Activated naive CD4-positive, alpha-beta T cell treated with anti-CD3 and anti-CD28 coated beads for 36 hours (primary cell): ENCODE data around the gene KCNAB1. TPM values are rescaled to one million over a fixed set of nuclear protein-coding genes. Genes with fewer than 3 reads are reported as not detected.

Source experiments
- CTCF ChIA-PET: fragments of 350-600 bp; sonication (Branson Sonifier 250); formaldehyde crosslinking; loops from one replicate; lab custom pipeline; 2021; ENCODE audit warnings: antibody characterized with exemption; lab: Charles Lee
- DNase-seq: peaks from one replicate; pipeline ENCODE4 v3.0.0-alpha.2; 2020
- H3K27ac Mint-ChIP-seq: one replicate; pipeline ENCODE4 v1.8.0; 2021; ENCODE audit warnings: mild to moderate bottlenecking, mixed read lengths
- H3K27me3 Mint-ChIP-seq: one replicate; pipeline ENCODE4 v1.8.0; 2021; ENCODE audit warnings: low read depth, mixed read lengths
- H3K36me3 Mint-ChIP-seq: one replicate; pipeline ENCODE4 v1.8.0; 2021; ENCODE audit warnings: low read depth, mixed read lengths
- H3K4me1 Mint-ChIP-seq: one replicate; pipeline ENCODE4 v1.8.0; 2021; ENCODE audit warnings: low read depth, mixed read lengths
- H3K4me3 Mint-ChIP-seq: one replicate; pipeline ENCODE4 v1.8.0; 2021; ENCODE audit warnings: mild to moderate bottlenecking, moderate library complexity, mixed read lengths
- H3K9me3 Mint-ChIP-seq: one replicate; pipeline ENCODE4 v1.8.0; 2021; ENCODE audit warnings: mixed read lengths
- intact Hi-C: fragments of 100-400 bp; cut with micrococcal nuclease; formaldehyde crosslinking; loops from one replicate; pipeline ENCODE4 v1.15.1; 2023
- total RNA-seq, 2 experiments: library from RNA; stranded (reverse); gene quantifications; one replicate each; pipeline ENCODE4 v1.2.3, GENCODE V29; 2021

Gene KCNAB1
- total RNA-seq, 2 experiments from 2014 or later: not detected

DNA sequence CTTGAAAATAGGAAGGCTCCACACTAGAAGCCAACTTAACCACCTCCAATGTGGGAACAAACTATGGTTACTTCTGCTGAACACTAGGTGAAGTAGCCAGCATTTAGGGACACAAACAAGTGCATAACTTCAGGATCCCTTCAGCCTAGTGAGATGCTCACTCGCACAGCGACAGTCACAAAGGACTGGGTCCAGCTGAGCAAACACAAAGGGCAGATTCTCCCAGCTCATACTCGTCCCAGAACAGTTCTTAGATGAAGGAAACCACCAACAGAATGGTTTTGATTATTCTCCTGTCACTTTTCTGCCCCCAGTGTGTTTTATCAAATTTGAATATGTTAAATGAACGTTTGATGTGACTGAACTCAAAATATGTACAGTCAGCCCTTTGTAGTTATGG, 201.6 kb downstream of the KCNAB1 start:
- CTCF ChIA-PET: no interaction called here
- Mint-ChIP-seq H3K4me3 (no peak overlapping the region), H3K36me3 (no peaks in the 10 kb centered on the region), H3K9me3 (no peaks in the 10 kb centered on the region), H3K27ac (no peak overlapping the region), H3K27me3 (no peaks in the 10 kb centered on the region), H3K4me1 (no peaks in the 10 kb centered on the region)
- intact Hi-C loops: no loop called here
- no peak for DNase-seq

GRCh38 chr3:156323466-156323865, 203.1 kb downstream of the KCNAB1 start:
- CTCF ChIA-PET: no interaction called here
- no peak for DNase-seq
- intact Hi-C loops: no loop called here
- no peaks in the 10 kb centered on the region for H3K4me1 Mint-ChIP-seq
- H3K9me3 Mint-ChIP-seq: no peaks in the 10 kb centered on the region
- no peak overlapping the region for H3K27ac Mint-ChIP-seq
- H3K36me3 Mint-ChIP-seq: no peaks in the 10 kb centered on the region
- no peak overlapping the region for H3K4me3 Mint-ChIP-seq
- no peaks in the 10 kb centered on the region for H3K27me3 Mint-ChIP-seq

DNA sequence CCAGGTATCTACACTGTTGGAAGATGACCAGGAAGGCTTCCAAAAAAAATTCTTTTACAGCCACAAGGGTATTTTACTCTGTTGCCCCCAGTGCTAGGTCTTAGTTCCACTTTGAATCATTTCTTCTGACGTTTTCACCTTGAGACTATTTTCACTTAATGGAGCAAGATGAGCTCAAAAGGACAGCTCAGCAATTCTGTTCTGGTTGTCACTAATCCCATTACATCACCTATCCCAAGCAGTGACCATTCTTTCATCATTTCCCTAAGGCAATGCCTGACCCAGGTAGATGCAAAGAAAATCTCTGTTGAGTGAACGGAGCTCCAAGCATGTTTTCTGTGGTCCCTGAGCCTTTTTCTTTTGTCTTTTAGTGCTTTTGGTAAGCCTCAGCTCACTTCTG, 210.0 kb downstream of the KCNAB1 start:
- intact Hi-C loops: no loop called here
- H3K27me3 Mint-ChIP-seq: no peaks in the 10 kb centered on the region
- no peak for DNase-seq
- no peaks in the 10 kb centered on the region for H3K4me1 Mint-ChIP-seq
- CTCF ChIA-PET: no interaction called here
- H3K9me3 Mint-ChIP-seq: no peaks in the 10 kb centered on the region
- no peak overlapping the region for H3K27ac Mint-ChIP-seq
- H3K4me3 Mint-ChIP-seq: no peak overlapping the region
- H3K36me3 Mint-ChIP-seq: no peaks in the 10 kb centered on the region

DNA sequence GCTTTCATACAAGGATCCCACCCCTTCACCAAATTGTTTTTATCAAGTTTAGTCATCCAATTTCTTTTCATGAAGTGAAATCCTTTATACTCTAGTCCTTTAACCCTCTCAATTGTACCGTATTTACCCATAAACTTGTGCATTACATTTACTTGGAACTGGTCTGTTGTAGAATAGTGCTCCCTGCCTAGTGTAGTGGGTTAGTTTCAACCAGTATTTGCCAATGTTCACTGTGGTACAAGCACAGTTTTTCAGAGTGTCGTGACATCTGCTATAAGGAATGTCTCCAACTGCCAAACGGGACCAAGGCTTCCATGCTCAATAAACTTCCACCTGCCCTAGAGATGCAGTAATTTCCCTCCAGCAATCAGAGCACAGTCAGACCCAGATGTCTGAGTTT, 211.9 kb downstream of the KCNAB1 start:
- Mint-ChIP-seq H3K9me3 (no peaks in the 10 kb centered on the region), H3K4me1 (no peaks in the 10 kb centered on the region), H3K27me3 (no peaks in the 10 kb centered on the region), H3K36me3 (no peaks in the 10 kb centered on the region), H3K27ac (no peak overlapping the region), H3K4me3 (no peak overlapping the region)
- intact Hi-C loops: no loop called here
- CTCF ChIA-PET: no interaction called here
- no peak for DNase-seq

DNA sequence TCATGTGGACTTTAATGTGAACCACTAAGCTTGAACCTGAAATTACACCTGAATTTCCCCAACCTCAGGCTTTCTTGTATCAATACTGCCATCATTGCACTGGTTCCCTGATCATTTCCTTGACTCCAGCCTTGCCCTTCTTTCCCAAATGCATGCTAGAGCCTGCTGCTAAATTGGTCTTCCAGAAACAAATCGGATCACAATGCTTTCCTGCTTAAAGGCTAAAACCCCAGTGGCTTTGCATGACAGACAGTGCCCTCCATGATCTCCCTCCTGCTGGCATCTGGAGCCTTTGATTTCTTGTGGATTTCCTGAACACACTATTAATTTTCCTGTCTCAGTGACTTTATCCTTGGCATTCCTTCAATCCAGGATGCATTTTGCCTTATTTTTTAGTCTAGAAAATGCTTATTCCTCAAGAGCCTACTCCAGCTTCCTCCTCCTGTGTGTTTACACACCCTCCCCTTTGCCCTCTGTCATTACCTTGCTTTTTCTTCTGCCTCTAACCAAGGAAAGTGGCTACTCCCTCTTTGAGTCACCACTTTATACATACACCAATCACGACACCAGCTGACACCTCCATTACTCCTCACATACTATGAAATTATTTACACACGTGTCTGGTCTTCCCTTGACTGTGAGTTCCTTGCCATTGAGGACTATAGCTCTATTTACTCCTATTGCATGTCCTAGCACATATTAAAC, 214.6 kb downstream of the KCNAB1 start:
- CTCF ChIA-PET: interaction anchor here (0.5 kb wide), 1 partner anchor 208 kb away, joined by 4 read pairs; no protein-coding TSS in a partner anchor
- no peaks in the 10 kb centered on the region for H3K36me3 Mint-ChIP-seq

GRCh38 chr3:156339491-156339890, 219.1 kb downstream of the KCNAB1 start:
- H3K27me3 Mint-ChIP-seq: peaks cover 7% of the 10 kb centered on the region
- DNase-seq: no peak
- H3K9me3 Mint-ChIP-seq: no peaks in the 10 kb centered on the region
- no peaks in the 10 kb centered on the region for H3K4me1 Mint-ChIP-seq
- CTCF ChIA-PET: no interaction called here
- no peak overlapping the region for H3K4me3 Mint-ChIP-seq
- intact Hi-C loops: no loop called here
- H3K36me3 Mint-ChIP-seq: no peaks in the 10 kb centered on the region
- no peak overlapping the region for H3K27ac Mint-ChIP-seq

More for the DNA sequence above, 214.6 kb downstream of the KCNAB1 start:
- no peak overlapping the region for H3K27ac Mint-ChIP-seq
- DNase-seq: no peak
- peaks cover 5% of the 10 kb centered on the region for H3K27me3 Mint-ChIP-seq
- intact Hi-C loops: no loop called here
- H3K4me1 Mint-ChIP-seq: no peaks in the 10 kb centered on the region
- no peak overlapping the region for H3K4me3 Mint-ChIP-seq
- H3K9me3 Mint-ChIP-seq: no peaks in the 10 kb centered on the region

- intact Hi-C loops: no loop called here
- Mint-ChIP-seq H3K4me1 (no peaks in the 10 kb centered on the region), H3K4me3 (no peak overlapping the region), H3K36me3 (no peaks in the 10 kb centered on the region), H3K9me3 (no peaks in the 10 kb centered on the region), H3K27ac (no peak overlapping the region), H3K27me3 (peaks cover 9% of the 10 kb centered on the region)
- CTCF ChIA-PET: interaction anchor here (0.8 kb wide), 1 partner anchor 12 kb away, joined by 4 read pairs; no protein-coding TSS in a partner anchor
- DNase-seq: no peak
Measured at GRCh38 chr3:156341332-156341731, 221.0 kb downstream of the KCNAB1 start.

DNA sequence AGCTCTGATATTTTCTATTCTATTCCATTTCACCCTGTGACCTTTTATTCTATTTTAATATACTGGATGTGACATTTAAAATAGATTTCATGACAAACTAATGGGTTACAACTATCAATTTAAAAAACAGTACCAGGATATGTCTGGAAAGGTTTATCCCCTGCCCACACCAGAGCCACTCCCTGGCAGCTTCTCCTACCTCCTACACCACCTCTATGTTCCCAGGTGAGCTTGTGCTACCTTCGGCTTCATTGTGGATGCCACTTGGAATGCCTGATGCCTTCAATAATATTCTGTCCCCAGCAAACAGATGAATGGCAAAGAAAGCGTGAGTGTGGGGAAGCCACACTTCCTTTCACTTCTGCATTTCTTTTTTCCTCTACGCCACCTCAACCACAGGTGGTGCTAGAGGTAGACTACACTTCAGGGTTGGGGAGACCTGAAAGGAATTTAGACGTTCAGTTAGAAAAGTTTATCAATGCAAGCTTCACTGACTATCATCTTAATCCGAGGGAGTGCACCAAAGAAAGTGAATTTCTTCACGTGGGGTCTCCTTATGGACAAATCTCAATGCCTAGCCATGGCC, 221.5 kb downstream of the KCNAB1 start:
- H3K27me3 Mint-ChIP-seq: peaks cover 9% of the 10 kb centered on the region
- H3K36me3 Mint-ChIP-seq: no peaks in the 10 kb centered on the region
- H3K9me3 Mint-ChIP-seq: no peaks in the 10 kb centered on the region
- CTCF ChIA-PET: interaction anchor here (0.8 kb wide), 2 partner anchors 10 to 12 kb away, joined by 3 to 4 read pairs; no protein-coding TSS in a partner anchor
- H3K4me3 Mint-ChIP-seq: no peak overlapping the region
- no peak overlapping the region for H3K27ac Mint-ChIP-seq
- intact Hi-C loops: no loop called here
- H3K4me1 Mint-ChIP-seq: no peaks in the 10 kb centered on the region
- no peak for DNase-seq

- H3K4me3 Mint-ChIP-seq: no peak overlapping the region
- CTCF ChIA-PET: no interaction called here
- H3K27ac Mint-ChIP-seq: no peak overlapping the region
- no peaks in the 10 kb centered on the region for H3K9me3 Mint-ChIP-seq
- DNase-seq: no peak
- H3K36me3 Mint-ChIP-seq: no peaks in the 10 kb centered on the region
- H3K4me1 Mint-ChIP-seq: no peaks in the 10 kb centered on the region
- H3K27me3 Mint-ChIP-seq: peaks cover 7% of the 10 kb centered on the region
- intact Hi-C loops: no loop called here
Measured at GRCh38 chr3:156344215-156344614, 223.8 kb downstream of the KCNAB1 start.

DNA sequence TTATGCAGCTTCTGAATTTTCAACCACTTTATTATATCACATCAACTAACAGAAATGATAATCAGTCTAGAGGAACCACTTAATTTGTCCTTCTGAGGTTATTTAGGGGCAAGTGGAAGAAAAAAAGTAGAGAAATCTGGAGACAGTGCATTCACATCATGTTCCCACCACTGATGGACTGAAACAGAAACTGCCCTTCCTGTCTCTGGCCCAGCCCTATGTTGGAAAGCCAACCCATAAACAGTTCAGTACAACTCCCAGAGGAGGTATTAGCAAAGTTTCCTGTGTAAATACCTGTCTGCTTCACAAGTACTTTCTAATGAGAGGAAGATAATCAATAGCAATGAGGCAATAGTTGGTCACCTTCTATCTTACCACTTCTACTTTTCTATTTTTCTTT, 228.7 kb downstream of the KCNAB1 start:
- Mint-ChIP-seq H3K4me3 (no peak overlapping the region), H3K9me3 (no peaks in the 10 kb centered on the region), H3K36me3 (no peaks in the 10 kb centered on the region), H3K4me1 (no peaks in the 10 kb centered on the region), H3K27me3 (peaks cover 3% of the 10 kb centered on the region), H3K27ac (no peak overlapping the region)
- CTCF ChIA-PET: no interaction called here
- no peak for DNase-seq
- intact Hi-C loops: no loop called here

GRCh38 chr3:156349978-156350377, 229.6 kb downstream of the KCNAB1 start:
- no peak overlapping the region for H3K4me3 Mint-ChIP-seq
- DNase-seq: no peak
- H3K36me3 Mint-ChIP-seq: no peaks in the 10 kb centered on the region
- no peaks in the 10 kb centered on the region for H3K9me3 Mint-ChIP-seq
- CTCF ChIA-PET: no interaction called here
- intact Hi-C loops: no loop called here
- H3K27ac Mint-ChIP-seq: no peak overlapping the region
- peaks cover 5% of the 10 kb centered on the region for H3K27me3 Mint-ChIP-seq
- no peaks in the 10 kb centered on the region for H3K4me1 Mint-ChIP-seq

DNA sequence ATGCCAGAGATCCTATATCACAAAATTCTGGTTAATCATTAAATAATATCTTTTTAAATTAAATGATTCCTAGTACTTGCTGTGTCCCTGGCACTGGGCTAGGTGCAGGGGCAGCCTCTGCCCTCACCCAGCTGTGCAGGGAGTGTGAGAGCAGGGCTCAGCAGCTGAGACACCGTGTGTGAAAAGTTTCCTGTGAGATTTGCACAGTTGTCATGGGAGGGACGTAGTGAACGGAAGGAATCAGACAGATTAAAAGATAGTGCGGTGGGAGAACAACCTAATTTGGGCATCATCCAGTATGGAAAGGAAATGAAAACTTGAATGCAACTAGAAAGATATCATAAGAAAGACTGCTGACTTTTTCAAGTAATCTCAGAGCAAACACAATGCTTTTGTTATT, 230.4 kb downstream of the KCNAB1 start:
- DNase-seq: no peak
- Mint-ChIP-seq H3K27me3 (peaks cover 2% of the 10 kb centered on the region), H3K4me3 (no peak overlapping the region), H3K9me3 (no peaks in the 10 kb centered on the region), H3K36me3 (no peaks in the 10 kb centered on the region), H3K27ac (no peak overlapping the region), H3K4me1 (no peaks in the 10 kb centered on the region)
- CTCF ChIA-PET: no interaction called here
- intact Hi-C loops: no loop called here

GRCh38 chr3:156351783-156352182, 231.4 kb downstream of the KCNAB1 start:
- Mint-ChIP-seq H3K9me3 (no peaks in the 10 kb centered on the region), H3K4me3 (no peak overlapping the region), H3K27me3 (peaks cover 2% of the 10 kb centered on the region), H3K27ac (no peak overlapping the region), H3K36me3 (no peaks in the 10 kb centered on the region), H3K4me1 (no peaks in the 10 kb centered on the region)
- CTCF ChIA-PET: interaction anchor here (0.6 kb wide), 1 partner anchor 203 kb away, joined by 4 read pairs; no protein-coding TSS in a partner anchor
- intact Hi-C loops: no loop called here
- DNase-seq: no peak
